ENCODE measurements around the gene KBTBD12.
A peak's percentile ranks its signal among the peaks of the same experiment; 100 is the strongest.

The KBTBD12 gene

GRCh38 chr3:127923611-127924010 lies 8.6 kb downstream of the KBTBD12 start:
- no peaks in the 10 kb centered on the region for H4K20me1 ChIP-seq (ENCODE audit: insufficient read depth, low read length)
- no peak overlapping the region for H3K27ac ChIP-seq (ENCODE audit: low read length)
- H3K9ac ChIP-seq (ENCODE audit: low read length) = no peak overlapping the region
- H3K79me2 ChIP-seq (ENCODE audit: low read length) = no peaks in the 10 kb centered on the region
- no peaks in the 10 kb centered on the region for H3K36me3 ChIP-seq (replicated peaks; ENCODE audit: insufficient read depth, low read length)
- peaks cover 19% of the 10 kb centered on the region for H3K4me1 ChIP-seq (ENCODE audit: low read length)
- no peak for TF ChIP-seq CTCF (IDR thresholded peaks at IDR 0.05; ENCODE audit: low read length)
- TF ChIP-seq EZH2phosphoT487 (IDR thresholded peaks at IDR 0.05; ENCODE audit: low read length) = no peak
- TF ChIP-seq EZH2 (optimal IDR thresholded peaks at IDR 0.05; ENCODE audit: low read depth, low read length) = no peak
- H3K9me2 ChIP-seq (replicated peaks; ENCODE audit: insufficient read depth, low read length) = no peaks in the 10 kb centered on the region
- H3K4me3 ChIP-seq (ENCODE audit: low read length) = no peak overlapping the region
- DNase-seq = no peak
- H2AFZ ChIP-seq (ENCODE audit: low read length) = no peak overlapping the region
- H3K27me3 ChIP-seq (replicated peaks; ENCODE audit: insufficient read depth, low read length) = no peaks in the 10 kb centered on the region
- no peaks in the 10 kb centered on the region for H3K9me3 ChIP-seq (replicated peaks; ENCODE audit: insufficient read depth, low read length)
- no peak overlapping the region for H3K4me2 ChIP-seq (ENCODE audit: low read depth, low read length)
- H3F3A ChIP-seq (ENCODE audit: insufficient read depth, low read length) = peaks cover 8% of the 10 kb centered on the region; the same call in 1 of the 2 replicates

DNA sequence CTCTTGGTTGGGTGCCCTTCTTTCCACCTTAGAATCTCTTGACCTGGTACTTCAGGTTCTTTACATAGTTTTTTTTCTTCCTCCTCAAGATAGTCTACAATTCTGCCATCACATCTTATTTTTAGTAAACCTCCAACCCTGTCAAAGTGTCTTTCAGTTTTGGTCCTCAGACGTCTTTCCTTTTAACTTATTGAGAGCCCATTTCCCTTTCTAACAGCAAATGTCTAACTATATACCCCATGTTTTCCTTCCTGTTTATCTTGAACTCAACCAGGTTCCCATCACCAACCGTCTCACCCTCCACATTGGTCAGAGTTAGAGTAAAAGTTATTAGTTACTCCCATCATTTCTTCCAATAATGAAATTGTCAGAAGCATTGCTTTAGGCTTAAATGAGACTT lies 10.4 kb downstream of the KBTBD12 start:
- peak overlapping the region; percentile 16; the same call in 1 of the 2 replicates for H3K27ac ChIP-seq (ENCODE audit: low read length)
- no peak overlapping the region for H3K9ac ChIP-seq (ENCODE audit: low read length)
- TF ChIP-seq EZH2phosphoT487 (IDR thresholded peaks at IDR 0.05; ENCODE audit: low read length) = no peak
- TF ChIP-seq EZH2 (optimal IDR thresholded peaks at IDR 0.05; ENCODE audit: low read depth, low read length) = no peak
- TF ChIP-seq CTCF (IDR thresholded peaks at IDR 0.05; ENCODE audit: low read length) = no peak
- peaks cover 8% of the 10 kb centered on the region; the same call in 1 of the 2 replicates for H3F3A ChIP-seq (ENCODE audit: insufficient read depth, low read length)
- H4K20me1 ChIP-seq (ENCODE audit: insufficient read depth, low read length) = no peaks in the 10 kb centered on the region
- no peaks in the 10 kb centered on the region for H3K9me2 ChIP-seq (replicated peaks; ENCODE audit: insufficient read depth, low read length)
- no peaks in the 10 kb centered on the region for H3K36me3 ChIP-seq (replicated peaks; ENCODE audit: insufficient read depth, low read length)
- no peaks in the 10 kb centered on the region for H3K27me3 ChIP-seq (replicated peaks; ENCODE audit: insufficient read depth, low read length)
- H3K4me3 ChIP-seq (ENCODE audit: low read length) = no peak overlapping the region; the same call in 1 of the 2 replicates
- H3K9me3 ChIP-seq (replicated peaks; ENCODE audit: insufficient read depth, low read length) = no peaks in the 10 kb centered on the region
- peaks cover 19% of the 10 kb centered on the region for H3K4me1 ChIP-seq (ENCODE audit: low read length)
- no peaks in the 10 kb centered on the region for H3K79me2 ChIP-seq (ENCODE audit: low read length)
- H3K4me2 ChIP-seq (ENCODE audit: low read depth, low read length) = peak overlapping the region; percentile 48
- peak overlapping the region; percentile 55 for H2AFZ ChIP-seq (ENCODE audit: low read length)
- peak; percentile 30 for DNase-seq

GRCh38 chr3:127927829-127928604 lies 13.0 kb downstream of the KBTBD12 start:
- TF ChIP-seq CTCF (IDR thresholded peaks at IDR 0.05; ENCODE audit: low read length) (no peak), EZH2phosphoT487 (IDR thresholded peaks at IDR 0.05; ENCODE audit: low read length) (no peak), EZH2 (optimal IDR thresholded peaks at IDR 0.05; ENCODE audit: low read depth, low read length) (no peak)
- H3K36me3 ChIP-seq (replicated peaks; ENCODE audit: insufficient read depth, low read length) = no peaks in the 10 kb centered on the region
- H3K4me1 ChIP-seq (ENCODE audit: low read length) = peaks cover 19% of the 10 kb centered on the region
- H3K4me3 ChIP-seq (ENCODE audit: low read length) = no peak overlapping the region
- H3K9me2 ChIP-seq (replicated peaks; ENCODE audit: insufficient read depth, low read length) = no peaks in the 10 kb centered on the region
- no peaks in the 10 kb centered on the region for H3K79me2 ChIP-seq (ENCODE audit: low read length)
- no peak overlapping the region for H3K27ac ChIP-seq (ENCODE audit: low read length)
- H4K20me1 ChIP-seq (ENCODE audit: insufficient read depth, low read length) = no peaks in the 10 kb centered on the region
- H2AFZ ChIP-seq (ENCODE audit: low read length) = no peak overlapping the region
- DNase-seq = no peak
- no peak overlapping the region for H3K9ac ChIP-seq (ENCODE audit: low read length)
- H3F3A ChIP-seq (ENCODE audit: insufficient read depth, low read length) = peaks cover 8% of the 10 kb centered on the region; the same call in 1 of the 2 replicates
- H3K4me2 ChIP-seq (ENCODE audit: low read depth, low read length) = no peak overlapping the region
- H3K27me3 ChIP-seq (replicated peaks; ENCODE audit: insufficient read depth, low read length) = no peaks in the 10 kb centered on the region
- no peaks in the 10 kb centered on the region for H3K9me3 ChIP-seq (replicated peaks; ENCODE audit: insufficient read depth, low read length)
